GM19035 (cell line): Measurements from ENCODE around the gene SNU13.
"Not testable (repeated sequence)": the region's sequence is repeated elsewhere in the genome, so short reads cannot be mapped to it uniquely, and the experiment has no call there.

Experiments
- ATAC-seq: cut with Tn5 transposase; IDR thresholded peaks from one replicate; pipeline ENCODE4 v1.9.1; 2021; ENCODE audit not compliant: unreplicated experiment

Gene SNU13

GRCh38 chr22:41688365-41689211, at the start of gene SNU13:
Gene SNU13 (minus strand): TSS chr22:41688867. CDS start chr22:41688796, 71 bp downstream.
- ATAC-seq = peak; percentile 91

DNA sequence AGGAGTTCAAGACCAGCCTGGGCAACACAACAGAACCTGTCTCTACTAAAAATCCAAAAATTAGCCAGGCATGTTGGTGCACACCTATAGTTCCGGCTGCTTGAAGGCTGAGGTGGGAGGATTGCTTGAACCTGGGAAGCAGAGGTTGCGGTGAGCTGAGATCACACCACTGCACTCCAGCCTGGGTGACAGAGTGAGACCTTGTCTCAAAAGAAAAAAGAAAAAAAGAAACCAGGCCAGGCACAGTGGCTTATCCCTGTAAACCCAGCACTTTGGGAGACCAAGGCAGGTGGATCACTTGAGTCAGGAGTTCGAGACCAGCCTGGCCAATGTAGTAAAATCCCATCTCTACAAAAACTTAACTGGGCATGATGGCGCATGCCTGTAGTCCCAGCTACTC, 44.6 kb upstream of the SNU13 start:
- ATAC-seq = not testable (repeated sequence)

DNA sequence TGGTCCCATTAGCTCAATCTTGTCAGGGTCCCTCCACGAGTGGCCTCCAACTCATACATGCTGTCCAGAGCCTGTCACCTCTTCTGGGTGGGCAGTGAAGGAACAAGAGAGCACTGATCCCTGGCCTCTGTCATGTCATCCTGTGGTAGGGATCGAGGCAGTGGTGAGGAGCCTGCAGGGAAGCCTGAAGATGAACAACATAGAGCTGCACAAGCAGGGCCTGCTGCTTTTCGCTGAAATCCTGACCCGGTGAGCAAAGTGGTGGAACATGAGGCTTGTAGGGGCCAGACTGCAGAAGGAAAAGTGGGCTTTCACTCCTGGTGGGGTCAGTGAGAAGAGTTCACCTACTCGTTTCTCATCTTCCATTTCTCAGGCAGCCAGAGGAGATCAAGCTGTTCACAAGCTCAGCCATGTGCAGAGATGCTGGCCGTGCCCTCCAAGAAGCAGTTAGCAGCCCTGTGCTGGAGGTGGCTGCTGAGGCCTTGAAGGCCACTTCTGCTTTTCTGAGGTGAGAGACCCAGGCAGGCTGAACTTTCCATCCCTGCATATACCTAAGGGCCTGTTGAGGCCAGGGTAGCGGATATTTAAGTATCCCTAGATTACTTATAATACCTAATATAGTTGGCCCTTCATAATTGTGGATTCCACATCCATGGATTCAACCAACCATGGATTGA, 43.6 kb upstream of the SNU13 start:
- ATAC-seq = no peak

DNA sequence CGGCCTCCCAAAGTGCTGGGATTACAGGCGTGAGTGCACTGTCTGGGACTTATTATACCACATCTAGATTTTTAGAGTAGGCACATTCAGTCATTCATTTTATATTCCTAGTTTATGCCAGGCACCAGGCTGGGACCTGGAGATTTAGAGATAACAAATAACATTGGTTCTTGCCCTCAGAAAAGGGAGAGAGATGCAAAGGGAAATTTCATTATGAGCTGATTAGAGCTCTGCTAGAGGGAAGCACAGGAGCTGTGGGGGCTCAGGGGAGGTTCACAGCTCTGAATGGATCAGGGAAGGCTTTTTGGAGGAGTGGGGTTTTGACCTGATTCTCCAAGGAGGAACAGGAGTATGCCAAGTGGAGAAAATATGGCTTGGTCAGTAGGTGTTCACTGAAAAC, 42.9 kb upstream of the SNU13 start:
- no peak for ATAC-seq

DNA sequence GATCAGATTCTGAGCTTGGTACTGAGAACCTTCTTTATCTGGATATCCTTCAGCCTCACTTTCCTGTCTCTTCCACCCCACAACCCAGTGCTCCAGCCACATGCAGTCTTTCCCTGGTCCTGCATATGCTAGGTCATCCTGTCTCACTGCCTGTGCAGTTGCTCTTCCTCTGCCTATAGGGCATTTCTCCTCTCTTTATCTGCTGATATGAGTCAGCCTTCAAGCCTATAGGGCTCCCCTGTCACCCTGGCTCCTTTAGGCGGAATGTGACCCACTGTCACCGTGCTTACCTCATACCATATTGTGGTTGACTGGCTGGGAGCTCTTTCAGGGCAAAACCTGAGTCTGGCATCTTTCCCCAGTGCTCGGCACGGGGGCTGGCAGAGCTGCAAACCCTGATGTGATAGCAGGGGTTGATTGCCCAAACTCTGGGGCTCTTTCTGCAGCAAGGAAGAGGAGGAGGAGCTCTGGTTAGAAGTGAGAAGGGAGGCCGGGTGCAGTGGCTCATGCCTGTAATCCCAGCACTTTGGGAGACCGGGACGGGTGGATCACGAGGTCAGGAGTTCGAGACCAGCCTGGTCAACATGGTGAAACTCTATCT, 36.9 kb upstream of the SNU13 start:
- no peak for ATAC-seq

DNA sequence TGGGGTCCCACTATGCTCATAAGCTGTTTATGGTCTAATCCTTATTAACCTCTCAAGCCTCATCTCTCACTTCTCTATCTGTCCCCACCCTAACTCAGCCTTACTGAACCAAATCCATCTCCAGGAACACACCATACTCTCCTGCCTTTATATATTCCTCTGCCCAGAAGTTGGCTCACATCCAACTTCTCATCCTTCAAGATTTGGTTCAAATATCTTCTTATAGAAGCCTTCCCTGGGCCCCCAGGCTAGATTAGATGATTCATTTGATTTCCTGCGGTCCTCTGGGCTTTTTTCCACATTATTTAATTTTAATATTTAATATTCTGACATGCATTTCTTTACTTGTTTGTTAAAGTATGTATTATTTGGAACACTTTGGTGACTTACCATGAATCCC, 33.8 kb upstream of the SNU13 start:
- ATAC-seq = no peak

- ATAC-seq = no peak
Measured at GRCh38 chr22:41713004-41713403, 24.3 kb upstream of the SNU13 start.

DNA sequence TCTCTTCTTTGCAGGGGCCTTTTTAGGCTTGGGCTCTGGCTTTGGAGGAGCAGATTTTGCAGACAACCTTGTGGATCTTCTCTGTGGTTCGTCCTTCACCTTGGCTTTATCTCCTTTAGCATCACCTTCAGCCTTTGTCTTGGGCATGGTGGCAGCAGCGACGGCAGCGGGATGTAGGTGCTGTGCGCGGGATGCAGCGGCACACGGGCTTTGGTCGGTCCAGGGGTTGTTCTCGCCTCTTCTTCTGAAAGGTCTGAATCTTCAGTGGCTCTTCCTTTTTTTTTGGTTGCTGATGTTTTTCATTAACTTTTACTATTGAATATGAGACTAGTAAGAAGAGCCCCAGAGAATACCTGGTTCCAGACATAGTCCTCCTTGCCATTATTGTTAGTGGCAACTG, 20.7 kb upstream of the SNU13 start:
- no peak for ATAC-seq

- no peak for ATAC-seq
Measured at GRCh38 chr22:41702763-41703162, 14.1 kb upstream of the SNU13 start.

GRCh38 chr22:41700108-41700364, 11.4 kb upstream of the SNU13 start:
- ATAC-seq = no peak

- no peak for ATAC-seq
Measured at GRCh38 chr22:41699264-41700107, 10.8 kb upstream of the SNU13 start, which contains the start of gene MEI1. Gene MEI1 (plus strand): TSS chr22:41699503. CDS start chr22:41699539, 36 bp downstream.

DNA sequence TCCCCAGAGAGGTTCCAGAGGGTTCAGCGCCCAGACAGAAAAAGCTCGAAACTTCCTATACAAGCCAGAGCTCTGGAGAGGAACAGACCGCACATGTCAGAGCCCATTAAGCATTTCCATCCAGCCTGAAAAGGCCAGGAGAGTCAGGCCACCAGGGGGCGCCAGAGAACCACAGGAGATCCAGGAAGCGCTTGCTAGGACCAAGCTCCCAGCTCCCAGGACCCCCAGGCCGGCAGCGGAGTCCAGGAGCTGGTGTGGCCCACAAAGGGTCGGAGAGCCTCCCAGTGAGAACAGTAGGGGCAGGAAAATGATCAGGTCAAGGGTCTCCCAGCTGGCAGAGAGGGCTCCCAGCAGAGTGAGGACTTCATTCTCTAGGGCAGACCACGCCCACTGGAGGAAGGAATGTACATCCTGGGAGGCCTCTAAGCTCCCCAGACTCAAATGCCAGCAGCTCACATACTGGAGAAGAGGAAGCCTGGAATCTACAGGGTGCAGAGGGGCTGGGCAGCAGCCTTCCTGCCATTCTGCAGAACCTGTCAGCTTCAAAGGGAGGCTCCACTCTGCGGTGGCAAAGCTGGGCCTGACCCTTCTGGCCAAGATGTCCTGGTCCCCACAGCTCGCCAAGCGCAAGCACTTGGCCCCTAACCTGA, 8.6 kb upstream of the SNU13 start:
- ATAC-seq = no peak

DNA sequence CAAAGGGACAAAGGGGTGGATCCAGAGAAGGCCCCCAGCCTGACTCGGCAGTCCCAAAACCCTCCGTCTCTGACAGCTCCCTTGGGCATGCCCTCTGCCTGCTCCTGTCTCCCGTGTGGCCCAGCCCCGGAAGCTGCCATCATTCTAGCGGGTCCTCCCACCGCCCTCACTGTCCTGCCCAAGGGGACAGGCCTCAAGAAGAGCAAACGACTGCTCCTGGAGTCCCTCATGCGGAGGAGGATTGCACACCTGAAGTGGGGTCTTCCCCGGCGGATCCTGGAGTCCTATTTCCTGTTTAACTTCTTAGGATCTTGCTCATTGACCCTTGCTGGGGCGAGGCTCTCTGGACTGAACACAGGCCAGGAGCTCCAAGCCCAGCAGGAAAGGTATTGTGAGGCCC, 8.0 kb upstream of the SNU13 start:
- ATAC-seq = no peak

DNA sequence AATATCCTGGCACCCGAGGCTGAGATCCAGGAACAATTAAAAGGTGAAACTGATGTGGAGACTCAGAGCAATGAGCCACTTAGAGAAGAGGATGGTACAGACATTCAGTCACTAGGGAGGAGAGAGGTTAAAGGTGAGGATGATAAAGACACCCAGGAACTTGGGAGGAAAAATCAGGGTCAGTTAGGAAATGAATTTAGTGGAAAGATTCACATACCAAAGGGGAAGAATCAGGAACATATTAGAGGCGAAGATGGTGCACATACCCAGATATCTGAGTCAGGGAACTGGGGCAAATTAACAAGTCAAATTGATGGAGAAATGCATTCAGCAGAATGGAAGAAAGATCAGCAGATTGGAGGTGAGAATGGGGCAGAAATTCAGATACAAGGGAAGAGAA, 6.5 kb upstream of the SNU13 start:
- no peak for ATAC-seq

- ATAC-seq = no peak
Measured at GRCh38 chr22:41690476-41690875, 1.8 kb upstream of the SNU13 start.

- peak; percentile 14 for ATAC-seq
Measured at GRCh38 chr22:41687901-41688364, 734 bp downstream of the SNU13 start.

GRCh38 chr22:41686890-41687289, 1.8 kb downstream of the SNU13 start:
- not testable (repeated sequence) for ATAC-seq

DNA sequence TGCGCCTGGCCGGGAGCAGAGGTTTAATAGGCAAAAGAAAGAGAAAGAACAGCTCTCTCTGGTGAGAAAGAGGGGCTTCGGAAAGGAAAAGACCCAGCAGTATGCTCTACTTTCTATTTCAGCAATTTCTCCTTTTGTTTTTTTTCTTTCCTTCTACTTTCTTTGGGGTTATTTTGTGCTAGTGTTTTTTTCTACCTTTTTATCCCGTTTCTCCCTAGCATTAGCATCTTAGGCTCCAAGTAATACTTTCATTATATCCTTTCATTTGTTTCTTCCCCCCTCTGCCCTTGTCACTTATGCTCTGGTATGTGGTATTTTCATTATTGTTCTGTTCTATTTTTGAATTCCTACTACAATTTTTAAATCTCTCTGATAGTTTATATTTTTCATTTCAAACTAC, 4.5 kb downstream of the SNU13 start:
- no peak for ATAC-seq

DNA sequence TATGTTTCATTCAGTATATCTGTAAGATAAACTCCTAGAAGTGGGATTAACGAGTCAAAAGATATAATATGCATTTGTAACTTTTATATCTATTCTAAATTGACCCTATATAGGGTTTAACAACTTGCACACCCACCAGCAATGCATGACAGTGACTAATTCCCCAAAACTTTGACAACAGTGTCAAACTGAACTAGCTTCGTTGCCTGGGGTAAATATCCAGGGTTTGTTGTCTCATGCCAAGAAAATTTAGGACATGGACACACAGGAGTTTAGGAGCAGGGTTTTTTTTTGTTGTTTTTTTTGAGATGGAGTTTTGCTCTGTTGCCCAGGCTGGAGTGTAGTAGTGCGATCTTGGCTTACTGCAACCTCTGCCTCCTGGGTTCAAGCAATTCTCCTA, 5.1 kb downstream of the SNU13 start:
- ATAC-seq = no peak

DNA sequence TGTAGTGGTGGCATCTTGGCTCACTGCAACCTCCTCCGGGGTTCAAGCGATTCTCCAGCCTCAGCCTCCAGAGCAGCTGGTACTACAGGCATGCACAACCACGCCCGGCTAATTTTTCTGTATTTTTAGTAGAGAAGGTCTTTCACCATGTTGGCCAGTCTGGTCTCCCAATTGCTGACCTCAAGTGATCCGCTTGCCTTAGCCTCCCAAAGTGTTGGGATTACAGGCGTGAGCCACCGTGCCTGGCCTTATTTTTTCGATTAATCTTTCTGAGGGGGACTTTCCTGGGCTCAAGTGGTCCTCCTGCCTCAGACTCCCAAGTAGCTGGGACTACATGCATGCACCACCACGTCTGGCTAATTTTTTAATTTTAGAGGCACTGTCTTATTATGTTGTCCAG, 5.6 kb downstream of the SNU13 start:
- no peak for ATAC-seq
